Measurements from ENCODE around the gene TNFRSF12A.

Gene TNFRSF12A

DNA sequence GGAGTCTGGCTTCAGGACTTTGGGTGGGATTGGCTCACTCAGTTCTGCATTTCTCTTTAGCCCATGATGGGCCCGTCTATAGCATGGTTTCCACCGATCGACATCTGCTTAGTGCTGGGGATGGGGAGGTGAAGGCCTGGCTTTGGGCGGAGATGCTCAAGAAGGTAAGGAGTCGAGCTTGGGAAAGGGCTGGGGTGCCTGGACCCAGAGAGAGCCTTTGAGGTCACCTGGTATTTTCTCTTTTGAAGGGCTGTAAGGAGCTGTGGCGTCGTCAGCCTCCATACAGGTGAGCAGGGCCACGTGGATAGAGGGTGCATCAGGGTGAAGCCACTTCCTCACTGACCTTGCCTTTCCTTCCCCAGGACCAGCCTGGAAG, 5.8 kb downstream of the TNFRSF12A start:
- Histone ChIP-seq H3F3A (ENCODE audit: low read depth) (no peaks in the 10 kb centered on the region), H3K9me2 (replicated peaks; ENCODE audit: low read depth, low read length) (no peaks in the 10 kb centered on the region), H3K79me2 (ENCODE audit: insufficient read depth, low read length) (peaks cover 22% of the 10 kb centered on the region), H3K27me3 (ENCODE audit: insufficient read depth, low read length, poor library complexity, severe bottlenecking) (no peaks in the 10 kb centered on the region), H2AFZ (ENCODE audit: low read length) (no peak overlapping the region), H3K4me3 (ENCODE audit: low read length, poor library complexity, severe bottlenecking) (no peak overlapping the region), H3K9me3 (ENCODE audit: insufficient read depth, low read depth, low read length) (no peaks in the 10 kb centered on the region), H3K36me3 (ENCODE audit: insufficient read depth, low read length) (no peaks in the 10 kb centered on the region), H4K20me1 (ENCODE audit: insufficient read depth, low read length, poor library complexity, severe bottlenecking) (peaks cover 8% of the 10 kb centered on the region), H3K9ac (ENCODE audit: low read depth, low read length, poor library complexity, severe bottlenecking) (no peak overlapping the region), H3K4me1 (ENCODE audit: insufficient read depth, low read length, poor library complexity, severe bottlenecking) (peaks cover 15% of the 10 kb centered on the region), H3K4me2 (ENCODE audit: low read depth, low read length, poor library complexity, severe bottlenecking) (no peak overlapping the region)
- TF ChIP-seq, protein P1, sequence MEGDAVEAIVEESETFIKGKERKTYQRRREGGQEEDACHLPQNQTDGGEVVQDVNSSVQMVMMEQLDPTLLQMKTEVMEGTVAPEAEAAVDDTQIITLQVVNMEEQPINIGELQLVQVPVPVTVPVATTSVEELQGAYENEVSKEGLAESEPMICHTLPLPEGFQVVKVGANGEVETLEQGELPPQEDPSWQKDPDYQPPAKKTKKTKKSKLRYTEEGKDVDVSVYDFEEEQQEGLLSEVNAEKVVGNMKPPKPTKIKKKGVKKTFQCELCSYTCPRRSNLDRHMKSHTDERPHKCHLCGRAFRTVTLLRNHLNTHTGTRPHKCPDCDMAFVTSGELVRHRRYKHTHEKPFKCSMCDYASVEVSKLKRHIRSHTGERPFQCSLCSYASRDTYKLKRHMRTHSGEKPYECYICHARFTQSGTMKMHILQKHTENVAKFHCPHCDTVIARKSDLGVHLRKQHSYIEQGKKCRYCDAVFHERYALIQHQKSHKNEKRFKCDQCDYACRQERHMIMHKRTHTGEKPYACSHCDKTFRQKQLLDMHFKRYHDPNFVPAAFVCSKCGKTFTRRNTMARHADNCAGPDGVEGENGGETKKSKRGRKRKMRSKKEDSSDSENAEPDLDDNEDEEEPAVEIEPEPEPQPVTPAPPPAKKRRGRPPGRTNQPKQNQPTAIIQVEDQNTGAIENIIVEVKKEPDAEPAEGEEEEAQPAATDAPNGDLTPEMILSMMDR (conservative IDR thresholded peaks at IDR 0.05; ENCODE audit: low read length), result no peak
- no peak for TF ChIP-seq EZH2phosphoT487 (IDR thresholded peaks at IDR 0.05; ENCODE audit: borderline replicate concordance)

DNA sequence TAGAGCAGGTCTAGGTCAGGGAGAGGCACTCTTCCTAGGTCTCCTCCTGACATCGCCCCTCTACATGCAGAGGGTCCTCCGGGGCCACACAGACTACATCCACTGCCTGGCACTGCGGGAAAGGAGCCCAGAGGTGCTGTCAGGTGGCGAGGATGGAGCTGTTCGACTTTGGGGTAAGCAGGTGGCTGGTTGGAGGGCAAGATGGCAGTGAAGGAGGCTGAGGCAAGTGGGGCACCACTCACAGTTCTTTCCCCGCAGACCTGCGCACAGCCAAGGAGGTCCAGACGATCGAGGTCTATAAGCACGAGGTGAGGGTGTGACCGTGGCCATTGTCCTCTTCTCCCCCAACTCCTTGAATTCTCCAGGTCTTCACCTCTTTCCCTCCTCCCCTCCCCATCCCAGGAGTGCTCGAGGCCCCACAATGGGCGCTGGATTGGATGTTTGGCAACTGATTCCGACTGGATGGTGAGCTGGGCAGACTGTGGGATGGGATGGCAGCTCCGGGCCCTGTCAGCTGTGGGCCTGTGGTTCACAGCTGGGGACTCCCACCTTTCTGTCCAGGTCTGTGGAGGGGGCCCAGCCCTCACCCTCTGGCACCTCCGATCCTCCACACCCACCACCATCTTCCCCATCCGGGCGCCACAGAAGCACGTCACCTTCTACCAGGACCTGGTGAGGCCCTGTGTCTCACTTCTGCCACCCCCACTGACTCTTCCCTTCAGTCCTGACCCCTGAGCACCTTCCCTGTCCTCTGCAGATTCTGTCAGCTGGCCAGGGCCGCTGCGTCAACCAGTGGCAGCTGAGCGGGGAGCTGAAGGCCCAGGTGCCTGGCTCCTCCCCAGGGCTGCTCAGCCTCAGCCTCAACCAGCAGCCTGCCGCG, 6.7 kb downstream of the TNFRSF12A start:
- no peak overlapping the region for H3K4me2 ChIP-seq (ENCODE audit: low read depth, low read length, poor library complexity, severe bottlenecking)
- H3K9me3 ChIP-seq (ENCODE audit: insufficient read depth, low read depth, low read length), result no peaks in the 10 kb centered on the region
- no peak overlapping the region for H3K9ac ChIP-seq (ENCODE audit: low read depth, low read length, poor library complexity, severe bottlenecking)
- H2AFZ ChIP-seq (ENCODE audit: low read length), result no peak overlapping the region
- TF ChIP-seq, protein P1 (conservative IDR thresholded peaks at IDR 0.05; ENCODE audit: low read length), result no peak
- no peak for TF ChIP-seq EZH2phosphoT487 (IDR thresholded peaks at IDR 0.05; ENCODE audit: borderline replicate concordance)
- H3F3A ChIP-seq (ENCODE audit: low read depth), result no peaks in the 10 kb centered on the region
- peaks cover 10% of the 10 kb centered on the region for H3K4me1 ChIP-seq (ENCODE audit: insufficient read depth, low read length, poor library complexity, severe bottlenecking)
- H3K4me3 ChIP-seq (ENCODE audit: low read length, poor library complexity, severe bottlenecking), result no peak overlapping the region
- no peaks in the 10 kb centered on the region for H3K36me3 ChIP-seq (ENCODE audit: insufficient read depth, low read length)
- no peaks in the 10 kb centered on the region for H3K9me2 ChIP-seq (replicated peaks; ENCODE audit: low read depth, low read length)
- H4K20me1 ChIP-seq (ENCODE audit: insufficient read depth, low read length, poor library complexity, severe bottlenecking), result peaks cover 5% of the 10 kb centered on the region
- no peaks in the 10 kb centered on the region for H3K27me3 ChIP-seq (ENCODE audit: insufficient read depth, low read length, poor library complexity, severe bottlenecking)
- H3K79me2 ChIP-seq (ENCODE audit: insufficient read depth, low read length), result peaks cover 14% of the 10 kb centered on the region

DNA sequence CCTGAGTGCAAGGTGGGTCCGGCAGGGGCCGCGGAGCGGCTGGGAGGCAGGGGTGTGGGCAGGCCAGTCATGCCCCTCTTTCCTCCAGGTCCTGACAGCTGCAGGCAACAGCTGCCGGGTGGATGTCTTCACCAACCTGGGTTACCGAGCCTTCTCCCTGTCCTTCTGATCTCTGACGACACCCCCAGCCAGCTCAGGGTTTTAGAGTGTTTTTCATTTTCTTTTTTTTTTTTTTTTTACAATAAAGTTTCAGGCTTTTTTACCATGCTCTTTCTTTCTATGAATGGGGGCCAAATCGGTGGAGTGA, 7.3 kb downstream of the TNFRSF12A start:
- H2AFZ ChIP-seq (ENCODE audit: low read length), result no peak overlapping the region
- peaks cover 8% of the 10 kb centered on the region for H3K79me2 ChIP-seq (ENCODE audit: insufficient read depth, low read length)
- peaks cover 5% of the 10 kb centered on the region for H3K4me1 ChIP-seq (ENCODE audit: insufficient read depth, low read length, poor library complexity, severe bottlenecking)
- no peak overlapping the region for H3K4me2 ChIP-seq (ENCODE audit: low read depth, low read length, poor library complexity, severe bottlenecking)
- no peaks in the 10 kb centered on the region for H3K9me2 ChIP-seq (replicated peaks; ENCODE audit: low read depth, low read length)
- H4K20me1 ChIP-seq (ENCODE audit: insufficient read depth, low read length, poor library complexity, severe bottlenecking), result peaks cover 2% of the 10 kb centered on the region
- no peak overlapping the region for H3K9ac ChIP-seq (ENCODE audit: low read depth, low read length, poor library complexity, severe bottlenecking)
- no peaks in the 10 kb centered on the region for H3K36me3 ChIP-seq (ENCODE audit: insufficient read depth, low read length)
- H3K9me3 ChIP-seq (ENCODE audit: insufficient read depth, low read depth, low read length), result no peaks in the 10 kb centered on the region
- no peaks in the 10 kb centered on the region for H3F3A ChIP-seq (ENCODE audit: low read depth)
- no peak overlapping the region for H3K4me3 ChIP-seq (ENCODE audit: low read length, poor library complexity, severe bottlenecking)
- TF ChIP-seq, protein P1 (conservative IDR thresholded peaks at IDR 0.05; ENCODE audit: low read length), result no peak
- no peak for TF ChIP-seq EZH2phosphoT487 (IDR thresholded peaks at IDR 0.05; ENCODE audit: borderline replicate concordance)
- H3K27me3 ChIP-seq (ENCODE audit: insufficient read depth, low read length, poor library complexity, severe bottlenecking), result no peaks in the 10 kb centered on the region
